NAMALWA (cell line): ENCODE data around the gene DHX15.

Experiments used
- DNase-seq: peaks from one replicate; pipeline ENCODE4 v3.0.0-alpha.2; 2015; ENCODE audit warnings: low spot score

The DHX15 gene

GRCh38 chr4:24584211-24584850 lies at the start of gene DHX15:
DHX15 (minus strand) TSS chr4:24584554; CDS start chr4:24584393, 161 bp downstream.
- DNase-seq = peak; percentile 96

DNA sequence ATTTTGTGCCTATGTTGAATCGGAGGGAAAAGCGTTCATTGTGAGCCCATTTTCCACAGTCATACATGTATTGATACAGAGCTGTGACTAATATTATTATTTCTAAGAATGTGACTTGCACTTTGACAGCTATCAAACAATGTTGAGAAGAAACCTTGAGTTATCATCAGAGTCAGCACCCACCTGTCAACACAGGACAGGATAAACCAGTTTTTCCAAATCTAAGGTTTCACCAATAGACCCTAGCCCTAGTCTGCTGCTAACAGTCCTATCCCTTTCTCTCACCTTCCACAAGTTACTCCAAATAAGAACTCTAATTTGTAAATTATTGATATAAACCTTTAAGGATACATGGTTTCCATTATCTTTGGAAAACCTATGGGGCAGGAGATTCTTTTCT lies 47.7 kb upstream of the DHX15 start:
- DNase-seq = no peak

DNA sequence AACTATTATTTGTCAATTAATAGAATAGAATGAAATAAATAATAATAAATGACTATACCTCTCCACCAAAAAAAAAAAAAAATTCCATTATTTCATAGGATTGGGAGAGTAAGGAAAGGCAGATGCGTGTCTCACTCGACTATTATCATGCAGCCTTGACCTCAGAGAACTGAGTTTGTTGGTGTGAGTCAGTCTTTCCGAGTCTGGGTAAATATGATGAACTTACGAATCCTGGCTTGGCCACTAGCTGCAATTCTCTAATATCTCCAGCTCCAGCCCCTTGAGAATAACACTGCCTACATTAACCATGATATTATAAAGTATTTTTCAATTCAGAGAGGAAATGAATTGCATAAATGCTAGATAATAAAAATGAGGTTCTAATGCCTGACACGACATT lies 46.6 kb upstream of the DHX15 start:
- DNase-seq = no peak

- DNase-seq = no peak
These were observed 40.7 kb upstream of the DHX15 start for GRCh38 chr4:24625091-24625490.

- no peak for DNase-seq
These were observed 40.0 kb upstream of the DHX15 start for GRCh38 chr4:24624381-24624780.

- DNase-seq = no peak
These were observed 37.9 kb upstream of the DHX15 start for GRCh38 chr4:24622146-24622834.

- no peak for DNase-seq
These were observed 31.6 kb upstream of the DHX15 start for GRCh38 chr4:24615977-24616376.

DNA sequence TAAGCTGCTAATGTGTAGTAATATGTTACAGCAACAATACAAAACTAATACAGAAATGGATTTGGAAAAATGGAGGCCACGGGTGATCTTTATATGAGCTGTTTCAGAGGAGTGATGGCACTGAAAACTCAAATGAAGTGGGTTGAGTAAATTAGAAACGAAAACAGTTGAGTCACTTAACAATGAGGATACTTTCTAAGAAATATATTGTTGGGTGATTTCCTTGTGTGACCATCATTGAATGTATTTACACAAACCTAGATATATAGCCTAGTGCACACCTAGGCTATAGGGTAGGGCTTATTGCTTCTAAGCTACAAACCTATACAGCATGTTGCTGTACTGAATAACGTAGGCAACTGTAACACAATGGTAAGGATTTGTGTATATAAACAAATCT lies 30.5 kb upstream of the DHX15 start:
- no peak for DNase-seq

- DNase-seq = no peak
These were observed 29.1 kb upstream of the DHX15 start for GRCh38 chr4:24613502-24613901.

- no peak for DNase-seq
These were observed 27.2 kb upstream of the DHX15 start for GRCh38 chr4:24611575-24611974.

DNA sequence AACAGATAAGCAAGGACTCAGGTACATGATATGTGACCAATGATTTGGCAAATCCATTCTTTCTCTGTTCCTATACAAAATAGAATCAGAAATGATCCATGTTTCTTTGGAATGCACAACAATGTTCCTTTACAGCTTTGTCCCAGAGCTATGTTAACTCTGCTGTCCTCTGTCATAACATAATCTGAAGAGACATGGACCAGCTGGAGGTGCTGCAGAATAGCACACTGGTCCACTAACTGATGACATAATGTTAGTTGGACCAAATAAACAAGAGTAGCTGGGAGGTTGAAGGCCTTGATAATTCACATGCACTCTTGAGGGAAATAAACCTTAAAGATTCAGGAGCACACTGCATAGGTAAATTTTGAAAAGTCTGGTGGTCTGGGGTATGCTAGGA lies 23.0 kb upstream of the DHX15 start:
- DNase-seq = no peak

DNA sequence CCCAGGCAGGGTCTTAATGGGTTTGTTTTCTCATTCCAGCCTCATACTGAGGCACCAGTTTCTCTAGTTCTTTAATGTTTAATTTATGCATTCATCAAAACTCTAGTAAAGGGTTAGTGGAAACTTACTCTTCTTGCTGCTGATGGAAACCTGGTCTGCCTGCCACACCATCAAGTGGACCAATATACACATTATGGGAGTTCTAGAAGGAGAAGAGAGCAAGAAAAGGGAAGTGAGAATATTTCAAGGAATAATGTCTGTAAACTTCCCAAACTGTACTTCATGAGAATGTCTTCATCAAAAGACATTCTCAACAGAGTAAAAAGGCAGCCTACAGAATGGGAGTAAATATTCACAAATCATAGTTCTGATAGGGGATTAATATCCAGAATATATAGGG lies 20.9 kb upstream of the DHX15 start:
- no peak for DNase-seq

DNA sequence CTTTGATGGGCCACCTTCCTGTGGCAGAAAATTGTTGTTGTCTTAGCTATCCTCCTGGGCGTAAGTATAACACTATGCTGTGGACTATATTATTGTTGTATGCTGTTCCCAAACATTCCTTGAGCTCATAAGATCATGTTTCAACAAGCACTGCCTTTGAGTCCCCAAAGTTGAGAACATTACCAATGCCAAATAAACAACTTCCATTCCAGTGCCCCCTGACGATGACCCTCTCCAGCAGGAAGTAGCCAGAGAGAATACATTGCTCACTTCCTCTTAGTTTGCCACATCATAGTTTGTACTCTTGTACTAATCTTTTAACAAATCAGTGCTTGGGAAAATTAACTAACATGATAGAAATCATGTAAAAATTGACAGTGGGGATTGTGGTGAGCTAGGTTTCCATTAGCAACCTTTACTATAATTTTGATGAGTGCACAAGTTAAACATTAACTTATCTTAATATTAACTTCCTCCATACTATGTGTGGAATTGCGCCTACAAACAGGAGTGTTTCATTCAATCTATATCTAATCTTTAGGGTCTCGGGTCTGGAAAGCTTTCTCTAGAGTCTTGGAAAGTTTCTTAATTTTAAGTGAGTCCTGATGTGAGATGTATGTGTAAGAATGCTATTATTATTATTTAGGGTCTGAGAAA lies 20.3 kb upstream of the DHX15 start:
- DNase-seq = no peak

- no peak for DNase-seq
These were observed 19.0 kb upstream of the DHX15 start for GRCh38 chr4:24603343-24603742.

DNA sequence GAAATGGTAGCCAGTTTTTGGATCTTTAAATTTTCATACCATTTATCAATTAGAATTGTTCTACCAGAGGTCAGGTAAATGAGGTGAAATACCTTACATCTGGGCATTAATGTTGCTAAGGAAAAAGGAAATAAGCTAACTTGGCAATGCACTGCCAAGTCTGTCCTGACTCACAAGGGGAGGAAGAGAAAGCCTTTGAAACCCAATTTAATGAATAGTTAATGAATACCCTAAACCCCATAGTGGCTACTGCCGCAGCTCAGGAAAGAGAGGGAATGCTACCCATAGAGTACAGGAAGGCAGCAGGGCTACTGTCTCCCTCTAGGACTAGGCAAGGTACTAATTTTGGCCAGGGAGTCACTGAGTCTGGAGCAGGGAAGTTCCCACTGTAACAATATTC lies 16.8 kb upstream of the DHX15 start:
- DNase-seq = no peak

DNA sequence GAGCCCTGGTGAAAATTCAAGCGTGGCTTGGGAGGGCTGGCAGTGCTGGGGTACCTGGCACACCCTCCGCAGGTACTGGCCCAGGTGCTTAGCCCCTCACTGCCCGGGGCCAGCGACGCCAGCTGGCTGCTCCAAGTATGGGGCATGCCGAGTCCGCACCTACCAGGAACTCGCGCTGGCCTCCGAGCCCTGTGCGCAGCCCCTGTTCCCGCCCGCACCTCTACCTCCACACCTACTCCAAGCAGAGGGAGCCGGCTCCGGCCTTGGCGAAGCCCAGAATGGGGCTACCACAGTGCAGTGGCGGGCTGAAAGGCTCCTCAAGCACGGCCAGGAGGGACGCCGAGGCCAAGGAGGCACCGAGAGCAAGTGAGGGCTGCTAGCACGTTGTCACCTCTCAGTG lies 14.9 kb upstream of the DHX15 start:
- no peak for DNase-seq

GRCh38 chr4:24598025-24598424 lies 13.7 kb upstream of the DHX15 start:
- DNase-seq = no peak

GRCh38 chr4:24595659-24596058 lies 11.3 kb upstream of the DHX15 start:
- DNase-seq = no peak

DNA sequence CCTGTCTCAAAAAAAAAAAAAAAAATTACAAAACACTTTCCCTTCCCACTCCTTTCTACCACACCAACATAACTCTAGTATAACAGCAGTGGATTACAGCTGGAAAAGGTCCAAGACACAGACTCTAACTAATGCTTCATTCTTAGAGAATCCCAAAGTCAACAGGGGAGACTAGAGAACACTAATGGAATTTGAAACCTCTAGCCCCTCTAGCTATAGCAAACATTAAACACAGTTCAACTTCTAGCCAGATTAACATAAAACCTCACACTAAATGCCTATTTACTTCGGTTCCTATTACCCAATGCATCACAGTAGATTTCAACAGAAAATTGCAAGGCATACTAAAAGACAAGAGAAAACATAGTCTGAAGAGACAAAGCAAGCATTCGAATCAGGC lies 10.5 kb upstream of the DHX15 start:
- DNase-seq = no peak

- DNase-seq = no peak
These were observed 5.1 kb upstream of the DHX15 start for GRCh38 chr4:24589448-24589847.

- no peak for DNase-seq
These were observed 4.0 kb upstream of the DHX15 start for GRCh38 chr4:24588216-24588954.

GRCh38 chr4:24583451-24584210 lies 723 bp downstream of the DHX15 start:
- DNase-seq = peak; percentile 75
